Tibial nerve (tissue), 4 donors: ENCODE data around the gene NDC1.

Experiments used
- EP300 ChIP-seq, 2 donors: sonication (generic); formaldehyde crosslinking; IDR thresholded peaks; one replicate each; pipeline ENCODE4 v1.6.1; 2017; ENCODE audit warnings: antibody characterized with exemption in 2 of 2, mild to moderate bottlenecking in 1 of 2
- POLR2A ChIP-seq, 2 donors: fragments of 450-650 bp; IDR thresholded peaks; one replicate each; pipeline ENCODE4 v1.6.1; 2017; ENCODE audit warnings: antibody characterized with exemption in 2 of 2, mild to moderate bottlenecking in 2 of 2, moderate library complexity in 2 of 2
- TF ChIP-seq, protein P1 (sequence below), 5 experiments: fragments of 200-600 bp in 3 of 5; fragments of 450-650 bp in 2 of 5; sonication (generic) in 3 of 5; IDR thresholded peaks; one replicate each; pipeline ENCODE4 v1.5.1; 2016 to 2019; ENCODE audit warnings: antibody characterized with exemption in 5 of 5, mild to moderate bottlenecking in 3 of 5, moderate library complexity in 2 of 5

DNA sequence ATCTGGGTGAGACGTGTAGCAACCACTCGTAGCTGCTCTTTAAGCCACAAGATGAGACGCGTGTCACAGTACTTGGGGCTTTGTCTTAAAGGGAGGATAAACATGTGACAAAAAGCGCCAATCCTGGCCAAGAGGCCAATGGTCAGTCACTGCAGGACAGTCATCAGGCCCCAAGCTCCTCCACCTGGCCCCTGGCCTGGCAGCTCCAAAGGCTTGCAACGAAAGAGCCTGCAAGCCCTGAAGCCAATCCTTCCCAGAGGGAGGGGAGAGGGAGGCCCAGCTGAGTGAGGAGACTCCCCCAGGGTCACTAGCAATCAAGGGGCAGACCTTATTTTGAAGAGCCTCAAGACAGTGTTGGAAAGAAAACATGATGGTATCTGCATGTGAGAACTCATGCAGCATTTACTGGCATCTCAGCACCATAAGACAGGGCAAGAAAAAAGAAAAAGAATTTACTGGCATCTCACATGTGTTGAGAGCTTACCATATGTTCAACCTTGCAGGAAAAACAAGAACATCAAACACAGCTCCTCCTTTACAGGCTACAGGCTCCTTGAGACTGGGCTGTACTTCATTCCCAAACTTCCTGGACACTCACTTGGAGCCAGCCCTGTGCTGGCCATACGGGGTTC is 110.5 kb downstream of the NDC1 start:
- TF ChIP-seq, protein P1, sequence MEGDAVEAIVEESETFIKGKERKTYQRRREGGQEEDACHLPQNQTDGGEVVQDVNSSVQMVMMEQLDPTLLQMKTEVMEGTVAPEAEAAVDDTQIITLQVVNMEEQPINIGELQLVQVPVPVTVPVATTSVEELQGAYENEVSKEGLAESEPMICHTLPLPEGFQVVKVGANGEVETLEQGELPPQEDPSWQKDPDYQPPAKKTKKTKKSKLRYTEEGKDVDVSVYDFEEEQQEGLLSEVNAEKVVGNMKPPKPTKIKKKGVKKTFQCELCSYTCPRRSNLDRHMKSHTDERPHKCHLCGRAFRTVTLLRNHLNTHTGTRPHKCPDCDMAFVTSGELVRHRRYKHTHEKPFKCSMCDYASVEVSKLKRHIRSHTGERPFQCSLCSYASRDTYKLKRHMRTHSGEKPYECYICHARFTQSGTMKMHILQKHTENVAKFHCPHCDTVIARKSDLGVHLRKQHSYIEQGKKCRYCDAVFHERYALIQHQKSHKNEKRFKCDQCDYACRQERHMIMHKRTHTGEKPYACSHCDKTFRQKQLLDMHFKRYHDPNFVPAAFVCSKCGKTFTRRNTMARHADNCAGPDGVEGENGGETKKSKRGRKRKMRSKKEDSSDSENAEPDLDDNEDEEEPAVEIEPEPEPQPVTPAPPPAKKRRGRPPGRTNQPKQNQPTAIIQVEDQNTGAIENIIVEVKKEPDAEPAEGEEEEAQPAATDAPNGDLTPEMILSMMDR (IDR thresholded peaks at IDR 0.05), result no peak
- no peak for TF ChIP-seq EP300 (IDR thresholded peaks at IDR 0.05)
- TF ChIP-seq POLR2A (IDR thresholded peaks at IDR 0.05), result no peak
